Gastrocnemius medialis (tissue), 4 donors: ENCODE data around the gene PIGBOS1. TPM values are rescaled to one million over a fixed set of nuclear protein-coding genes. Genes with fewer than 3 reads are reported as not detected.

Source experiments
- ATAC-seq, 2 donors: fragments of 150-250 bp; one replicate each; pipeline ENCODE4 v1.9.1; 2016
- DNase-seq, 2 donors: peaks; one replicate each; pipeline ENCODE4 v3.0.0-alpha.2; 2019
- H3K27ac ChIP-seq, 4 donors: fragments of 200-600 bp; sonication (generic); 1 replicate in 1 of 4; 2 replicates in 3 of 4; pipeline ENCODE4 v1.5.1; 2016 to 2018; ENCODE audit warnings: mild to moderate bottlenecking in 2 of 4, moderate library complexity in 1 of 4
- H3K27me3 ChIP-seq, 3 donors: fragments of 200-600 bp; sonication (generic) in 2 of 3; 1 replicate in 1 of 3; 2 replicates in 2 of 3; pipeline versions ENCODE4 v1.5.1 to v1.6.0; 2016 to 2019; ENCODE audit warnings: mild to moderate bottlenecking in 1 of 3, moderate library complexity in 1 of 3
- H3K36me3 ChIP-seq, 2 donors: fragments of 200-600 bp; sonication (generic) in 1 of 2; one replicate each; pipeline ENCODE4 v1.5.1; 2017 to 2018
- H3K4me1 ChIP-seq, 2 donors: fragments of 200-600 bp; sonication (generic) in 1 of 2; one replicate each; pipeline ENCODE4 v1.5.1; 2016 to 2017; ENCODE audit warnings: mild to moderate bottlenecking in 2 of 2
- H3K4me3 ChIP-seq, 4 donors: fragments of 200-600 bp; sonication (generic) in 3 of 4; 1 replicate in 1 of 4; 2 replicates in 3 of 4; pipeline ENCODE4 v1.5.1; 2016 to 2019; ENCODE audit warnings: mild to moderate bottlenecking in 2 of 4
- H3K9me3 ChIP-seq, 3 donors: fragments of 200-600 bp; sonication (generic) in 2 of 3; 1 replicate in 1 of 3; 2 replicates in 2 of 3; pipeline ENCODE4 v1.5.1; 2016 to 2019
- POLR2A ChIP-seq, 2 donors: fragments of 450-650 bp; IDR thresholded peaks; one replicate each; pipeline ENCODE4 v1.6.1; 2017; ENCODE audit warnings: antibody characterized with exemption in 2 of 2, mild to moderate bottlenecking in 2 of 2, moderate library complexity in 2 of 2
- in situ Hi-C, 4 donors: fragments of 200-750 bp; cut with MboI; loops; one replicate each; pipeline versions ENCODE4 v1.15.0 to v1.8.0; 2017; ENCODE audit warnings: low sequenced_read_pairs in 4 of 4
- intact Hi-C: fragments of 100-400 bp; cut with DNase I; formaldehyde crosslinking; loops from one replicate; pipeline ENCODE4 v1.15.1; 2023; ENCODE audit warnings: low total_unique reads
- total RNA-seq, 4 donors: library from RNA; depleted of rRNA; stranded (reverse); fragments of >200 nt; gene quantifications; one replicate each; pipeline versions ENCODE4 v1.1.0 to v1.2.3, GENCODE V29; 2016
- TF ChIP-seq, protein P1 (sequence below), 5 experiments: fragments of 450-650 bp in 3 of 5; fragments of 200-600 bp in 2 of 5; sonication (generic) in 2 of 5; IDR thresholded peaks in 4 of 5; conservative IDR thresholded peaks in 1 of 5; 1 replicate in 4 of 5; 2 replicates in 1 of 5; pipeline ENCODE4 v1.5.1; 2016 to 2019; ENCODE audit warnings: antibody characterized with exemption in 5 of 5, mild to moderate bottlenecking in 3 of 5, moderate library complexity in 3 of 5

The PIGBOS1 gene
- total RNA-seq, 4 donors from 2014 or later = 5.7 to 11.8 (median 9.7) TPM

DNA sequence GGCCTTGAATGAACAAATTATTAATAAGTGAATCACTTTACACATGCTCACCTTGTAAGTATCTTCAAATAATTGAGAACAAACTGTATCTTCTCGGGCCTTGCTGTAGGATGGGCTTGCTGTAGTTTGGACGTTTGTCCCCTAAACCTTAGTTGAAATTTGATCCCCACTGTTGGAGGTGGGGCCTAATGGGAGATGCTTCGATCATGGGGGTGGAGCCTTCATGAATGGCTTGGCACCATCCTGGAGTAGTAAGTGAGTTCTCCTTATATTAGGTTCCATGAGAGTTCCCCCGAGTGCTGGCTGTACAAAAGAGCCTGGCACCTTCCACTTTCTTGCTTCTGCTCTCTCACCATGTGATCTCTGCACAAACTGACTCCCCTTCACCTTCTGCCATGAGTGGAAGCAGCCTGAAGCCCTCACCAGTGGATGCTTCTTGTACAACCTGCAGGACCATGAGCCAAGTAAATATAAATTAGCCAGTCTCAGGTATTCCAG lies 29.4 kb upstream of the PIGBOS1 start:
- Histone ChIP-seq H3K27ac (no peak overlapping the region), H3K9me3 (no peaks in the 10 kb centered on the region), H3K27me3 (no peaks in the 10 kb centered on the region), H3K36me3 (peaks cover 0 to 3% of the 10 kb centered on the region in 2 donors), H3K4me3 (no peak overlapping the region), H3K4me1 (no peaks in the 10 kb centered on the region)
- no peak for TF ChIP-seq POLR2A (IDR thresholded peaks at IDR 0.05)
- TF ChIP-seq, protein P1, sequence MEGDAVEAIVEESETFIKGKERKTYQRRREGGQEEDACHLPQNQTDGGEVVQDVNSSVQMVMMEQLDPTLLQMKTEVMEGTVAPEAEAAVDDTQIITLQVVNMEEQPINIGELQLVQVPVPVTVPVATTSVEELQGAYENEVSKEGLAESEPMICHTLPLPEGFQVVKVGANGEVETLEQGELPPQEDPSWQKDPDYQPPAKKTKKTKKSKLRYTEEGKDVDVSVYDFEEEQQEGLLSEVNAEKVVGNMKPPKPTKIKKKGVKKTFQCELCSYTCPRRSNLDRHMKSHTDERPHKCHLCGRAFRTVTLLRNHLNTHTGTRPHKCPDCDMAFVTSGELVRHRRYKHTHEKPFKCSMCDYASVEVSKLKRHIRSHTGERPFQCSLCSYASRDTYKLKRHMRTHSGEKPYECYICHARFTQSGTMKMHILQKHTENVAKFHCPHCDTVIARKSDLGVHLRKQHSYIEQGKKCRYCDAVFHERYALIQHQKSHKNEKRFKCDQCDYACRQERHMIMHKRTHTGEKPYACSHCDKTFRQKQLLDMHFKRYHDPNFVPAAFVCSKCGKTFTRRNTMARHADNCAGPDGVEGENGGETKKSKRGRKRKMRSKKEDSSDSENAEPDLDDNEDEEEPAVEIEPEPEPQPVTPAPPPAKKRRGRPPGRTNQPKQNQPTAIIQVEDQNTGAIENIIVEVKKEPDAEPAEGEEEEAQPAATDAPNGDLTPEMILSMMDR (IDR thresholded peaks at IDR 0.05 in 4 of 5, conservative IDR thresholded peaks at IDR 0.05 in 1 of 5) = no peak
- in situ Hi-C loops = no loop called here
- ATAC-seq = no peak
- DNase-seq = no peak
- intact Hi-C loops = no loop called here

DNA sequence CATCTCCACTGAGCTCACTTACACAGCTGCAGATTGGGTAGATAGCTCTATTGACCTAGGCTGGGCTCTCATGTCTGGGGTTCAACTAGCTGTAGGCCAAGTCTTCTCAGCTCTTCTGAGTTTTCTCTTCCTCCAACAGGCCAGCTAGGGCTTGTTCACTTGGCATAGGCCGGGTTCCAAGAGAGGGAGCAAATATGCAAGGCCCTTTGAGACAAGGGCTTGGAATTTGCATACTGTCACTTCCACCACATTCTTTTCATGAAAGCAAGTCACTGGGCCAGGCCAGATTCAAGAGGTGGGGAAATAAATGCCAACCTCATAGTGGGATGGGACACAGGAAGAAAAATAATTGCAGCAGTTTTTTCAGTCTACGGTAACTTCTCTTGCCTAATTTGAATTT lies 25.3 kb upstream of the PIGBOS1 start:
- Histone ChIP-seq H3K36me3 (no peaks in the 10 kb centered on the region), H3K9me3 (no peaks in the 10 kb centered on the region), H3K4me1 (no peaks in the 10 kb centered on the region), H3K27ac (no peak overlapping the region), H3K4me3 (no peak overlapping the region), H3K27me3 (no peaks in the 10 kb centered on the region)
- in situ Hi-C loops = no loop called here
- DNase-seq (no peak), ATAC-seq (no peak)
- TF ChIP-seq, protein P1 (IDR thresholded peaks at IDR 0.05 in 4 of 5, conservative IDR thresholded peaks at IDR 0.05 in 1 of 5) = no peak
- no peak for TF ChIP-seq POLR2A (IDR thresholded peaks at IDR 0.05)
- intact Hi-C loops = no loop called here

DNA sequence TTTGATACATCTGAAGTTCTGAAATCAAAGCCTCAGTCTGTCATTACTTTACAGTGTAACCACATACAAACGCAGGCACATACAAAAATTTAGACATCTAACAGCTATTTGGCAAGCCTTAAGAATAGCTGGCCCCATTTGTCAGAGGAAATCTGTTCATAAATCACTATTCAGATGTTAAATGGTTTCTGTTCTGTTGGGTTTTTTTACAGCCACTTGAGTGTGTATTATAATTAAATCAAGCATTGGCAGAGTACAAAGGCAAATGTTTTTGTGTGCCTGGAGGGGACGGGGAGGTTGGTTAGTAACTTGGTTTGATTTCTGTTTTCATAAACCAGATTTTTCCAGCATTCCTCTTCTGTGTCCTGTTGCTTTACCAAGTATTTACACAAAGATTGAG lies 24.2 kb upstream of the PIGBOS1 start:
- no peak for TF ChIP-seq POLR2A (IDR thresholded peaks at IDR 0.05)
- TF ChIP-seq, protein P1 (IDR thresholded peaks at IDR 0.05 in 4 of 5, conservative IDR thresholded peaks at IDR 0.05 in 1 of 5) = no peak
- Histone ChIP-seq H3K27ac (no peak overlapping the region), H3K4me3 (no peak overlapping the region), H3K9me3 (no peaks in the 10 kb centered on the region), H3K36me3 (no peaks in the 10 kb centered on the region), H3K27me3 (no peaks in the 10 kb centered on the region), H3K4me1 (no peaks in the 10 kb centered on the region)
- in situ Hi-C loops (no loop called here), intact Hi-C loops (no loop called here)
- DNase-seq = no peak
- ATAC-seq = no peak

DNA sequence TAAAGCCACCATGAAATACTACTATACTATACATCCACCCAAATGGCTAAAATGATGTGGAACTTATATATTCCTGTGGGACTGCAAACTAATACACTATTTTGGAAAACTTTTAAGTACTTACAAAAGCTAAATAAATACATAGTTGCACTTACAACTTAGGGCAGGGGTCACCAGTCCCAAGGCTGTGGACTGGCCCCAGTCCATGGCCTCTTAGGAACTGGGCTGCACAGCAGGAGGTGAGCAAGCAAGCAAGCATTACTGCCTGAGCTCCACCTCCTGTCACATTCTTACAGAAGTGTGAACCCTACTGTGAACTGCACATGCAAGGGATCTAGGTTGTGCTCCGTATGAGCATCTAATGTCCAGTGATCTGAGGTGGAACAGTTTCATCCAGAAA lies 18.2 kb upstream of the PIGBOS1 start:
- H3K4me3 ChIP-seq = no peak overlapping the region
- no peaks in the 10 kb centered on the region for H3K9me3 ChIP-seq
- no peak overlapping the region for H3K27ac ChIP-seq
- no peak for TF ChIP-seq POLR2A (IDR thresholded peaks at IDR 0.05)
- TF ChIP-seq, protein P1 (IDR thresholded peaks at IDR 0.05 in 4 of 5, conservative IDR thresholded peaks at IDR 0.05 in 1 of 5) = no peak
- DNase-seq (no peak), ATAC-seq (no peak)
- H3K4me1 ChIP-seq = no peaks in the 10 kb centered on the region
- peaks cover 0 to 20% of the 10 kb centered on the region in 2 donors for H3K36me3 ChIP-seq
- intact Hi-C loops = no loop called here
- in situ Hi-C loops = no loop called here
- H3K27me3 ChIP-seq = no peaks in the 10 kb centered on the region

DNA sequence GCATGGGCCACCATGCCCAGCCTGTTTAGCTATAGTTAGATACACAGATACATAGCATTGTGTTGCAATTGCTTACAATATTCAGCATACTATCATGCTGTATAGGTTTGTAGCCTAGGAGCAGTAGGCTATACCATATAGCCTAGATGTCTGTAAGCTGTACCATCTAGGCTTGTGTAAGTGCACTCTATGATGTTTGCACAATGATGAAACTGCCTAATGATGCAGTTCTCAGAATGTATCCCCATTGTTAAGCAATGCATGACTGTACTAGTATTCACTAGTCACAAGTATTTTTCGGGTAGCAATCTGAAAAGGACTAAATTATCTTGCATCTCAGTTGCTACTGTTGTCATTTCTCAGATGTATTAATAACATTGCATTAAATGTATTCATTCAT lies 16.1 kb upstream of the PIGBOS1 start:
- intact Hi-C loops = no loop called here
- peaks cover 0 to 20% of the 10 kb centered on the region in 2 donors for H3K36me3 ChIP-seq
- no peak for ATAC-seq

More for the DNA sequence above, 16.1 kb upstream of the PIGBOS1 start:
- DNase-seq = no peak
- no peaks in the 10 kb centered on the region for H3K27me3 ChIP-seq
- TF ChIP-seq POLR2A (IDR thresholded peaks at IDR 0.05) = no peak
- TF ChIP-seq, protein P1 (IDR thresholded peaks at IDR 0.05 in 4 of 5, conservative IDR thresholded peaks at IDR 0.05 in 1 of 5) = no peak
- no peaks in the 10 kb centered on the region for H3K4me1 ChIP-seq
- no peaks in the 10 kb centered on the region for H3K9me3 ChIP-seq
- in situ Hi-C loops = no loop called here
- H3K4me3 ChIP-seq = no peak overlapping the region
- no peak overlapping the region for H3K27ac ChIP-seq
